IMR-90 (cell line): ENCODE measurements around the gene FXR2. TPM values are rescaled to one million over a fixed set of nuclear protein-coding genes. Genes with fewer than 3 reads are reported as not detected.

Experiments used
- ATAC-seq: fragments of 200-7000 bp; cut with Tn5 transposase; 2 replicates; pipeline ENCODE4 v1.9.1; 2020; ENCODE audit warnings: low read depth, mild to moderate bottlenecking, moderate library complexity
- BruUV-seq: library from RNA; stranded (reverse); fragments of 400-500 nt; replicated peaks from 2 replicates; lab custom pipeline; 2021; lab: Mats Ljungman, UMichigan
- CTCF ChIA-PET: fragments of 300-600 bp; formaldehyde crosslinking; extraction: SDS; loops from one replicate; lab custom pipeline; 2021; ENCODE audit warnings: antibody characterized with exemption; lab: Yijun Ruan, JAX
- POLR2A ChIA-PET: fragments of 300-600 bp; sonication (Branson Sonifier 250); formaldehyde crosslinking; loops from one replicate; lab custom pipeline; 2022; ENCODE audit warnings: antibody characterized with exemption; ENCODE audit not compliant: unreplicated experiment; lab: Charles Lee
- DNase-seq: peaks from one replicate; pipeline ENCODE4 v3.0.0; 2013
- H2AFZ ChIP-seq: replicated peaks from 2 replicates; pipeline ENCODE3; 2013; ENCODE audit warnings: low read length, mild to moderate bottlenecking; ENCODE audit not compliant: poor library complexity
- H2AK5ac ChIP-seq: 2 replicates; pipeline ENCODE4 v1.6.1; 2013; ENCODE audit warnings: low read depth, low read length, inconsistent platforms
- H2AK9ac ChIP-seq: replicated peaks from 2 replicates; pipeline ENCODE3; 2013; ENCODE audit warnings: mild to moderate bottlenecking, low read depth, low read length, moderate library complexity; ENCODE audit not compliant: poor library complexity
- H2BK120ac ChIP-seq: 2 replicates; pipeline ENCODE4 v1.6.1; 2013; ENCODE audit warnings: low read depth, low read length, inconsistent platforms
- H2BK15ac ChIP-seq: 3 replicates; pipeline ENCODE4 v1.6.1; 2013; ENCODE audit warnings: low read depth, low read length, inconsistent platforms
- H2BK20ac ChIP-seq: 2 replicates; pipeline ENCODE4 v1.6.1; 2013; ENCODE audit warnings: low read depth, mild to moderate bottlenecking, inconsistent platforms, low read length, moderate library complexity
- H2BK5ac ChIP-seq: 2 replicates; pipeline ENCODE4 v1.6.1; 2013; ENCODE audit warnings: mild to moderate bottlenecking, low read depth, low read length, inconsistent platforms; ENCODE audit not compliant: poor library complexity, severe bottlenecking
- H3K14ac ChIP-seq: replicated peaks from 2 replicates; pipeline ENCODE4 v1.6.1; 2013; ENCODE audit warnings: low read depth, low read length, inconsistent platforms
- H3K18ac ChIP-seq: 2 replicates; pipeline ENCODE4 v1.6.1; 2013; ENCODE audit warnings: low read depth, low read length, control low read depth
- H3K23ac ChIP-seq: 2 replicates; pipeline ENCODE4 v1.6.1; 2013; ENCODE audit warnings: low read depth, low read length, inconsistent platforms
- H3K27ac ChIP-seq: 2 replicates; pipeline ENCODE4 v1.5.1; 2013; ENCODE audit warnings: mild to moderate bottlenecking, control low read depth, low read length; ENCODE audit not compliant: insufficient read depth
- H3K27me3 ChIP-seq: 2 replicates; pipeline ENCODE4 v1.6.1; 2013; ENCODE audit warnings: low read length; ENCODE audit not compliant: control insufficient read depth, insufficient read depth
- H3K36me3 ChIP-seq: 2 replicates; pipeline ENCODE4 v1.6.1; 2013; ENCODE audit warnings: low read length, mixed read lengths; ENCODE audit not compliant: control insufficient read depth, insufficient read depth
- H3K4ac ChIP-seq: 2 replicates; pipeline ENCODE4 v1.6.1; 2013; ENCODE audit warnings: low read depth, low read length, inconsistent platforms
- H3K4me1 ChIP-seq: 2 replicates; pipeline ENCODE4 v1.6.1; 2013; ENCODE audit warnings: low read length, mixed read lengths; ENCODE audit not compliant: control insufficient read depth, insufficient read depth
- H3K4me2 ChIP-seq: 2 replicates; pipeline ENCODE4 v1.6.1; 2013; ENCODE audit warnings: low read depth, mild to moderate bottlenecking, control low read depth, low read length, moderate library complexity
- H3K4me3 ChIP-seq: 2 replicates; pipeline ENCODE4 v1.5.1; 2013; ENCODE audit warnings: low read depth, mild to moderate bottlenecking, control low read depth, low read length, moderate library complexity; ENCODE audit not compliant: insufficient read depth
- H3K56ac ChIP-seq: 2 replicates; pipeline ENCODE4 v1.6.1; 2013; ENCODE audit warnings: low read length, inconsistent platforms; ENCODE audit not compliant: insufficient read depth; ENCODE audit errors: extremely low read depth
- H3K79me1 ChIP-seq, 2 experiments: 2 replicates each; pipeline ENCODE4 v1.6.1; 2013; ENCODE audit warnings: low read length in 2 of 2, inconsistent platforms in 1 of 2, low read depth in 1 of 2
- H3K9ac ChIP-seq: 2 replicates; pipeline ENCODE4 v1.6.1; 2013; ENCODE audit warnings: low read depth, low read length, control low read depth
- H3K9me1 ChIP-seq: 2 replicates; pipeline ENCODE4 v1.6.1; 2013; ENCODE audit warnings: low read length, inconsistent platforms; ENCODE audit not compliant: insufficient read depth
- H3K9me3 ChIP-seq: 2 replicates; pipeline ENCODE4 v1.6.1; 2013; ENCODE audit warnings: low read length; ENCODE audit not compliant: control insufficient read depth, insufficient read depth
- H4K20me1 ChIP-seq: 2 replicates; pipeline ENCODE4 v1.6.1; 2013; ENCODE audit warnings: low read length, inconsistent platforms; ENCODE audit not compliant: insufficient read depth
- H4K5ac ChIP-seq: 2 replicates; pipeline ENCODE4 v1.6.1; 2013; ENCODE audit warnings: mild to moderate bottlenecking, low read depth, low read length, control low read depth
- H4K8ac ChIP-seq, 2 experiments: 2 replicates each; pipeline ENCODE4 v1.6.1; 2013; ENCODE audit warnings: low read depth in 2 of 2, low read length in 2 of 2, control low read depth in 1 of 2, inconsistent platforms in 1 of 2
- H4K91ac ChIP-seq: 2 replicates; pipeline ENCODE4 v1.6.1; 2013; ENCODE audit warnings: low read depth, low read length, inconsistent platforms; ENCODE audit not compliant: insufficient read depth
- BHLHE40 ChIP-seq: fragments of 150-350 bp; IDR thresholded peaks from 2 replicates; pipeline ENCODE4 v1.6.1; 2016; ENCODE audit warnings: mild to moderate bottlenecking, low read depth, low read length
- CHD1 ChIP-seq: IDR thresholded peaks from 2 replicates; pipeline ENCODE4 v1.6.1; 2012; ENCODE audit warnings: low read depth, low read length, improper control_type of control experiment
- CTCF ChIP-seq: conservative IDR thresholded peaks from 2 replicates; pipeline ENCODE4 v1.5.1; 2012; ENCODE audit warnings: mild to moderate bottlenecking, low read depth, low read length, improper control_type of control experiment
- ELK1 ChIP-seq: fragments of 150-350 bp; IDR thresholded peaks from 2 replicates; pipeline ENCODE4 v1.6.1; 2016; ENCODE audit warnings: low read depth, mild to moderate bottlenecking, low read length, moderate library complexity, borderline replicate concordance
- FOS ChIP-seq: fragments of 150-350 bp; IDR thresholded peaks from 2 replicates; pipeline ENCODE4 v1.6.1; 2016; ENCODE audit warnings: low read depth, low read length
- MXI1 ChIP-seq: IDR thresholded peaks from 2 replicates; pipeline ENCODE4 v1.6.1; 2012; ENCODE audit warnings: low read depth, mild to moderate bottlenecking, low read length, moderate library complexity, borderline replicate concordance
- POLR2A ChIP-seq: IDR thresholded peaks from 2 replicates; pipeline ENCODE4 v1.6.1; 2012; ENCODE audit warnings: mild to moderate bottlenecking, low read depth, low read length
- USF2 ChIP-seq: fragments of 150-350 bp; IDR thresholded peaks from 2 replicates; pipeline ENCODE4 v1.6.1; 2017; ENCODE audit warnings: mild to moderate bottlenecking, antibody characterized with exemption, low read length, low read depth
- WGBS, 2 experiments: methylation state at CpG; one replicate each; pipeline versions ENCODE4 v1.1.5 to v1.1.7; 2013; ENCODE audit warnings: missing lambda C conversion rate in 2 of 2; ENCODE audit not compliant: insufficient read length in 1 of 2; ENCODE audit errors: extremely low coverage in 2 of 2; 5-methylcytosine and 5-hydroxymethylcytosine counted together
- dilution Hi-C: fragments of 300-500 bp; cut with HindIII; formaldehyde crosslinking; loops from one replicate; pipeline ENCODE4 v1.14.3; 2018; ENCODE audit warnings: low sequenced_read_pairs; ENCODE audit not compliant: unreplicated experiment
- in situ Hi-C: fragments of 300-500 bp; cut with MboI; formaldehyde crosslinking; loops from 3 replicates; pipeline ENCODE4 v1.14.3; 2019; ENCODE audit warnings: low sequenced_read_pairs, inconsistent platforms, mixed read lengths
- intact Hi-C: fragments of 100-400 bp; cut with micrococcal nuclease; formaldehyde crosslinking; loops from 2 replicates; pipeline ENCODE4 v1.10.0; 2022
- polyA plus RNA-seq, 3 experiments: library from polyadenylated mRNA; depleted of rRNA; stranded (reverse); fragments of >200 nt; gene quantifications; 2 replicates each; pipeline ENCODE4 v1.2.3, GENCODE V29; 2012; ENCODE audit warnings: low replicate concordance in 1 of 3
- total RNA-seq: library from RNA; depleted of rRNA; stranded (reverse); fragments of >200 nt; gene quantifications from 2 replicates; pipeline ENCODE4 v1.2.3, GENCODE V29; 2012

FXR2 gene
- total and polyA plus RNA-seq, 2 of the 4 experiments (the other 2 are of a cell fraction) = 39.1 to 55.9 TPM

GRCh38 chr17:7555320-7555948, 59.3 kb downstream of the FXR2 start:
- POLR2A ChIA-PET = no interaction called here

More at GRCh38 chr17:7555320-7555948, 59.3 kb downstream of the FXR2 start:
- H2BK120ac ChIP-seq = no peak overlapping the region
- no peaks in the 10 kb centered on the region for H3K27me3 ChIP-seq
- H3K4ac ChIP-seq = no peak overlapping the region
- H3K27ac ChIP-seq = no peak overlapping the region
- H3K56ac ChIP-seq = no peak overlapping the region
- H4K91ac ChIP-seq = no peak overlapping the region
- H4K20me1 ChIP-seq = no peaks in the 10 kb centered on the region
- intact Hi-C loops = no loop called here
- peaks cover 6% of the 10 kb centered on the region; the same call in 1 of the 2 replicates for H3K4me1 ChIP-seq
- H3K23ac ChIP-seq = no peak overlapping the region
- no peaks in the 10 kb centered on the region for H3K9me3 ChIP-seq
- no peak overlapping the region for H2AK5ac ChIP-seq
- in situ Hi-C loops = loop anchor here (10.0 kb wide), 1 partner anchor 201 kb away; the partner anchor contains the start of genes KCTD11 and TMEM95
- no peaks in the 10 kb centered on the region for H3K9me1 ChIP-seq
- H3K4me3 ChIP-seq = no peak overlapping the region
- dilution Hi-C loops = no loop called here
- H2AK9ac ChIP-seq = no peak overlapping the region
- CTCF ChIA-PET = no interaction called here
- H3K9ac ChIP-seq = no peak overlapping the region
- no peak overlapping the region for H2BK20ac ChIP-seq
- DNase-seq (no peak), ATAC-seq (no peak)
- H3K36me3 ChIP-seq = peaks cover 4% of the 10 kb centered on the region; the same call in 1 of the 2 replicates
- H3K4me2 ChIP-seq = no peak overlapping the region
- H2AFZ ChIP-seq = no peak overlapping the region
- H3K18ac ChIP-seq = no peak overlapping the region
- 50% methylated on average over 4 of the region's 10 CpGs; no CpG with 5 or more reads in 1 of the 2 experiments for WGBS, 2 experiments
- H3K79me1 ChIP-seq = peaks cover 0 to 1% of the 10 kb centered on the region in 2 experiments; a peak in 2 of 4 replicates
- no peak overlapping the region for H3K14ac ChIP-seq
- BruUV-seq = no TSS peak
- no peak overlapping the region for H2BK15ac ChIP-seq
- no peak overlapping the region for H2BK5ac ChIP-seq
- no peak overlapping the region for H4K5ac ChIP-seq
- TF ChIP-seq FOS = no peak
- TF ChIP-seq CTCF = 0 out of 2 replicates have a peak, but pooled peaks have one; percentile 3
- no peak for TF ChIP-seq ELK1
- no peak for TF ChIP-seq MXI1
- TF ChIP-seq POLR2A = no peak
- TF ChIP-seq USF2 = no peak
- no peak for TF ChIP-seq CHD1
- no peak for TF ChIP-seq BHLHE40
- no peak overlapping the region for H4K8ac ChIP-seq
